ENCODE measurements around the gene MPDZ.

The MPDZ gene

DNA sequence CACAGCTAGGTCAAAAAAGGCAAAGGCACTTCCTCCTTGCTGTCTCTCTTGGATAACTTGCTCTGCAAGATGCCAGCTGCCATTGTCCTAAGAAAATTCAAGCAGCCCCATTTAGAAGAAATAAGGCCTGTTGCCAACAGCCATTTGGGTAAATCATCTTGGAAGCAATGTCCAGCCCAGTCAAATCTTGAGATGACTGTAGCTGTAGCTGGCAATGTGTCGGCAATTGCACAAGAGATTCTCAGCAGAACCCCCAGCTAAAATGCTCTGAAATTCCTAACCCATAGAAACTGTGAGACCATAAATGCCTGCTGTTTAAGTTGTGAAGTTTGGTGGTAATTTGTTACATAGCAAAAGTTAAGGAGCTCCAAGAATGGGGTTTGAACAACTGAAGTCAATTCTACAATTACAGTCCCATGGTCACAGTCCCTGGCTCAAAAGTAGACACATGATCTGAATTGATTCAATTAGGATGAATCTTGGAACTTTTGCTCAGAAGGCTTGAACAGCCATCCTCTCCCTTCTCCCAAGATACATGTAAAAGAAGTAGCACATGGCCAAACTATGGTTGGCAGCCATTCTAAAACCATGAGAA lies 151.1 kb downstream of the MPDZ start:
- no peak for DNase-seq

DNA sequence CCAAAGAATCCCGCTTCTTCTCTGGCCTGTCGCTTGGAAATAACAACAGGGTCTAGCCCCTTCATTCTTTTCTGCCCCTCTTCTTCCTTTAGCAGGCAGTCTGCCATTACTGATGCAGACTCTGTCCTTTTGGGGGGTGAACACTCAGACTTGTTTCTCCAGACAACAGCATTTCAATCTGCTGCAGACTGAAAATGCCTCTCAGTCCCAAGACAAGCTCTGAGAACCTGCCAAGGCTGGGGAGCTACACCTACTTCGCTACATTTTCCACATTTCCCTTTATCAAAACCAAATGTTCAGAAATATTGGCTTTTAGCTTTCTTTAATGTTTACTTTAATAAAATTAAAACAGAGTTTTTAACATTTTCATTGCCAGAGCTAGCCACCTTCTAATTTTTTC lies 152.4 kb downstream of the MPDZ start:
- DNase-seq: no peak

DNA sequence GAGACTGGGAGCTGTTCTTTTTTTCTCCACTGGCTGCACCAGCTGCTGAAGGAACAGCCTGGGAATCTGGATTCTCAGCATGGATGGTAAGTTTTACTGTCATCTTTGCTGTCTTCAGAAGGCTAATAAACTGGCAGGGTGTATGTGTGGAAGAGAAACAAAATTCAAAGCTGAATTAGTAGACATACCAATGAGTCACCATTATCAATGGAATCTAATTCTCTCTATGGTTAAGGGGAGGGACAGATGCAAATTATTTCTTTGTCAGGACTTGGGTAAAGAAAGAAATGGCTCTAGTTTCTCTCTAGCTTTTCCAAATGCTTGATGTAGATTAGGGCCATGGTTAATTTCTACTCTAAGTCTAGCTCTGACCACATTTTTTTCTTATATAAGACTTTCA lies 154.2 kb downstream of the MPDZ start:
- DNase-seq: no peak

DNA sequence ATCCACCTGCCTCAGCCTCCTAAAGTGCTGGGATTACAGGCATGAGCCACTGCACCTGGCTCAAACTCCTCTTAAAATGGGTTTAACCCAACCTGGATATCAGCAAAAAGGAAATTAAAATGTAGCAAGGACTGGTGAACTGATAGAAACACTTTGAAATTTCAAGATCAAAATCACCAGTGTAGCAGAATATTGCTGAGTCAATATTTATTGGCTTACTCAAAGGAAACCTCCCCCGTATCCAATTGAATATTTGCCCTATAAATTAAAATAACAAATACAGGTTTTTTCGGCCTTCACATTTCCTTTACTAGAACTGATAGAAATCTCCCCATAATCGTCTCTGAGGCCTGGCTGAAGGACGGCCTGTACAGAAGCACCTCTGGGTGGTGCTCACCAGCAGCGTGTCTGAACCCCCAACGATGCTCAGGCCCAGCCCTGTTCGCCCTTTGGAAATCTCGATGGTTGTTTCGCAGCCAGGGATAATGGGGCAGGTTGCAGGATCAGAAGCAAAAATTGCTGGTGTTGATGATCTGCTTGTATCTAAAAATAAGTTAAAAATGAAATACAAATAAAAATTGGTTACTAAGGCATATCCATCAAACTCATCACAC lies 156.6 kb downstream of the MPDZ start:
- DNase-seq: no peak

DNA sequence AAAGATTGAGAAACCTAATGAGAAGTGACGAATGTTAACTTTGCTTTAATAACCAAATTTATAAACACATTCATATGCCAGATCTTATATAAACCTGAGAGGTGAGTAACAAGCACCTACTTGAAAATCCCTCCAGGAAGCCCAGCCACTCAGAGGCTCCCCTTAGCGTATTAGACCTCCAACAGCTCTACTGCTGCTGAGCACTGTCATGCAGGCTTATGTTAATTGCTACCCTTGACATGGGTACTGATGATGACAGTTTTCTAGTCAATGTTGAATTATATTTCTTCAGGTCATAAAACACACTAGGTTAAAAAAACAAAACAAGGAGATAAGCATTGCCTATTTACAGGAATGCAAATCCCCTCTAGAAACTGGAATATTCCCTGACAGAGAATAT lies 161.2 kb downstream of the MPDZ start:
- peak; percentile 16 to 60 (median 26) for DNase-seq

DNA sequence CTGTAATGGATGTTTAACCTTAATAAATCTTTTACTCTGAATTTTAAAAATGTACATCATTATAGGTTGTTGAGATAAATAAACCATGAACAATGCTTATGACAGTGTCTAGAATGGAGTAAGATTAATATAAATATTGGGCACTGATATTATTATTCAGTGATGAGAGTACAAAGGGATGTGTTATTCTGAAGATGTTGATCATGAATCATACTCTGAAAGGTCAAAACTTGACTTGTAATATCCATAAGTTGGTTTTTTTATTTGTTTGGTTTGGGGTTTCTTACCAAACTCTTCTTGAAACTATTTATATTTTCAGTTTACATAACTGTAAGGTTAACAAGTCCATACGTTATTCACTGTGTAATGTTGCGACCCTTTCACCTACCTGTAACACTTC lies 163.2 kb downstream of the MPDZ start:
- DNase-seq: no peak

DNA sequence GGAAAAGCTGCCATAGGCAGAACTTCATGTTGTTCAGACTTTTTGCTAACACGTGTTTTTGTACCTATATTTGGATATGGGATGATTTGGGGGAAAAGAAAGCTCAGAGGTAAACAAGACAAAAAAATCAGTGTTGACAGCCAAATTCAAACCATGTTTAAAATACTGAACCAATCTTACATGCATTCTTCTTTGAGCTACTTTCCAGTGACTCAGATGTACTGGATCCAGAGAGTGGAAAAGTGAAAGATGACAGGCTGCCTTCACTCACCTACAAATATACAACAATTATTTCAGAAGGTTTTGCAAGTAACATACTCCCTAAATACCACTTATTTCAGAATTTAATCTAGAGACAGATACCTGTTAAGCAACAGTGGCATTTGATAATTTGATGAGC lies 165.7 kb downstream of the MPDZ start:
- DNase-seq: no peak

DNA sequence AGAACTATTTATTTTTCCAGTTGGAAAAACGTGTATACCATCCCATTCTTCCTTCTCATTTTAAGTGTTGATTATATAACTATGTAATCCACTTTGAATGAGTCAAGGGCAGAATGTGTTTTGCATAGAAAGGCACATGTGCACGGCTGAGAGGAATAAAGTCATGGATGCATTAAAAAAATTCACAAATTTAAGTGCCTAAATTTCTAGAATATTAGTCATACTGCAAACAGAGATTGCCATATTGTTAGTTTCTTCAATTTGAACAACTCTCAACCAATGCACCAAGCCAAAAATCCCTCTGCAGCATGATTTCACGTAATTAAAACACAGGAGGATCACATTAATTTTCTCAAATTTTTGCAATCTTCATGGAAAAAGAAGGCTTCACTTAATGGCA lies 166.3 kb downstream of the MPDZ start:
- no peak for DNase-seq

DNA sequence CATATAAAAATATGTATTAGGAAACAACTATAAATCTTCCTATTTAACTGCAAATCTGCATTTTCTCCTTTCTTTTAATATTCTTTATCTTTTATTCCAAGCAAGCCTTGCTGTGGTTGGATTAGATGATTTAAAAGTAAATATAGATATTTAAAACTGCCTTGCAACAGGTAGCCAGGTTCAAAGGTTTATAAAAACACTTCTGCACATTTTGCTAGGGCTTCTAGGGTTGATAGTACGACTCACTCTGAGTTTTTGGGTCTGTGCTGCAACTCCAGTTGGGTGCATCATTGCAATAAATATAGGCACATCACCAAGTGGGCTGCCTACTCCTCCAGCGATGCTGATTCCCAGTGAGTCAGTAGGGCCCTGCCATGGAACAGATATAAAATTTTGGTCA lies 167.7 kb downstream of the MPDZ start:
- DNase-seq: no peak

DNA sequence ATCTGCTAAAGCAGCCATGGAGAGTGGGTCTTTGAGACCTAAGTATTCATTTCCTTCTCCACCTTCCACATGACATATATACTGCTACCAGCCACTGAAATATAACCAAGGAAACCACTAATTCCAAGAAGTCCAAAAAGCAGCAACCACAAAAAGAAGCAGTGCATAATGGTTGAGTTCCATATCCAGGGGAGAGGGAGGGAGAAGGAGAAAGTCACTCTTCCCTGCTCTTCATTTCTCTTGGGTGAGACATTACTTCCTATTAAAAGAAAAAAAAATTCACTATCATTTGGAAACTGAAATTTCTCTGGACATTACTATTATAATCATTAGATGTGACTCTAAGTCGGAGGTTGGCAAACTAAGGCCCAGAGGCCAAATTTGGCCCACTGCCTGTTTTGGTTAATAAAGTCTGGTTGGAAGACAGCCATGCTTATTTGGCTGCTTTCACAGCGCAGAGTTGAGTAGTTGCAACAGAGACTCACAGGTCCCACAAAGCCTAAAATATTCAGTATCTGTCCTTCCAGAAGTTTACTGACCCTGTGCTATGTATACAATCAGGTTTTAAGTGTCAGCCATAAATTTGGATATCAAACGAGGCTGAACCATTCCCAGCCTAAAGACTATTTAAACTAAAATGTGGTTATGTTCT lies 168.6 kb downstream of the MPDZ start:
- peak in 1 of 3 experiments; percentile 6 for DNase-seq

DNA sequence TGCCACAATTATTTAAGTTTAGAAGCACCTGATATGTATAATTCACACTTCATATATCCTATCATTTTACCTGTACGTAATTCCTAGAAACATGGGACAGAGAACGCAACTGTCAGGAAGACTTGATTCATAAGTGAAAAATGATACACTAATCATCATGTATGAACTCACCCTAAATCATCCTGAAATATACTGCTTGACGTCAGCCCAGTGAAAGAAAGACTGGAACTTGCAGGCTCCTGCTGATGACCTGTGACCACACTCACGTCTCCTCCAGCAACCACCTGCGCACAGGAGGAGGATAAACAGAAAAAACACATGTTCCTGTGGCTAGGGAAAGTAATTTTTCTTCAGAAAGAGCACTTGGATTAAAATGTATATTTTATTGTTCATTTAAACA lies 169.7 kb downstream of the MPDZ start:
- peak in 1 of 3 experiments; percentile 5 for DNase-seq

DNA sequence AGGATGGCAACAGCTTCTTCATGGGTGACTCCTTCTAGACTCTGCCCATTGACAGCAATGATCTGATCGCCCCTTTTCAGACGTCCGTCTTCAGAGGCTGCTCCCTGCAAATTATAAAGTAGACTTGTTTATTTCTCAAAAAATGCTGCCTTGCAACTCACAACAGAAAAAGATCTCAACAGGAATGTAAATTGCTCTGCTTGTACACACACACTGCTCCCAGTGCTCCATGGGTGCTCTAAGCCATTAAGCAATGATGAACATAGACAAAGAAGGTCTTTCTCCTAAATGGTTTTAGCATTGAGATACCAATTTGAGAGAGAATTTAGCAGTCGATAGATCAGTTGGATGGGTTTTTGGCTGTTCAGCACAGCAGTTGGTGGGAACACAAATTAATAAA lies 172.5 kb downstream of the MPDZ start:
- DNase-seq: no peak

DNA sequence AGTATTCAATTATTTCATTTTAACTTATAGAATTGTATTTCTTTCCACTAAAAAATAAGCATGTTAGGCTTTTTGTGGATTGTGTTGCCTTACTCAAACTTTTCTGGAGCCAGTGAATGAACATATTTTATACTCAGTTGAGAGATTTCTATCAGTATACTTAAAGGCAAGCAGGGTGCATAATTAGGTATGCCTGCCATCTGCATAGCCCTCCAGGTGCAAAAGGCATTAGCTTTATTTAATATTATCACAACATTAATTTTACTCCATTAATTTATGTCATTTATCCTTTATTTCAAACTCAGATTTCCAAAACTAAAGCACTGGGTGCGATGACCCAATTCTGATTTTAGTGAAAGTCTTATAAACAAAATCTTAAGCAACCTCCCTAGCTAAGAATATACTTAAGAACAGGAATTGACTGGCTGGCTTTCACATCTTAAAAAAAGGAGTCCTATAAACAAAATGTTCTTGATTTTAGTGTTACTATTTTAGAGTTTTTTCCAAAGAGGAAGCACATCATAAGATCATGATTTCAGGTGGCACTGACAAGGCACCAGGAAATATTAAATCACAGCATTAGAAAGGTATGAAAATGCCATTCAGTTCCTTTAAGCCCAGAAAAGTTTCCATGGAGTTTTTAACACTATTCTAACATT lies 178.4 kb downstream of the MPDZ start:
- DNase-seq: no peak

DNA sequence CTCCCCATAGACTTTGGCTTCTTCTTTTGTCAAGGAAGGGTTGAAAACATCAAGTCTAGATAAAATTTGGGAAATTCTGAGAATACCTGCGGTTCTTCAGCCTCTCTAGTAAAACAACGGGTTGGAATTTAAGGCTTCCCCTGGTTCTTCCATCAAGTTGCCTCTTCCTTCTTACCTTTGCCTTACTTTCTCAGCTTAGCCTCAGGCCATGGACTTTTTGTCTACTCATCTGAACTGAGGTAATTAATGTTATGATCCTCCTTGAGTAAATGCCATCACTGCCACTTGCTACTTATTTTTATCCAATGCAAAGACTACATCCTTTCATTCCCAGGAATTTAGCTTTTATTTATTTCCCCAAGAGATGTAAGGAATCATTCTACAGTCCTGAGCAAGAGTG lies 184.4 kb downstream of the MPDZ start:
- no peak for DNase-seq

DNA sequence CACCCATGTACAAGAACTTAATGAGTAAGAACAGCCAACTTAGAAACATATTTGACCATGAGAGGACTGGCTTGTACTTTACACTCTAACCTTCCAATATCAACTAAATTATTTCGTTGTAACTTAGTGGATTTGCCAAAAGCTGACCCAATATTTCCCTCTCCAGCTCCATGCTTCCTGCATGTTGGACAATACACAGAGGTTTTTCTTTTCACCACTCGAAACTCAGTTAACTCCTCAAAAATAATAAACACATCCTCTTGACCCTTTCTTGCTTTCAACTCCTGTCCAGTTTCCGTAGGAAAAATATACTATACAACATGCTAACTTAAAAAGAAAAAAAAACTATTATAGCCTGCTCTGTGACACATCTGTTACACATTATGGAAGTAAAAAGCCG lies 188.9 kb downstream of the MPDZ start:
- no peak for DNase-seq

DNA sequence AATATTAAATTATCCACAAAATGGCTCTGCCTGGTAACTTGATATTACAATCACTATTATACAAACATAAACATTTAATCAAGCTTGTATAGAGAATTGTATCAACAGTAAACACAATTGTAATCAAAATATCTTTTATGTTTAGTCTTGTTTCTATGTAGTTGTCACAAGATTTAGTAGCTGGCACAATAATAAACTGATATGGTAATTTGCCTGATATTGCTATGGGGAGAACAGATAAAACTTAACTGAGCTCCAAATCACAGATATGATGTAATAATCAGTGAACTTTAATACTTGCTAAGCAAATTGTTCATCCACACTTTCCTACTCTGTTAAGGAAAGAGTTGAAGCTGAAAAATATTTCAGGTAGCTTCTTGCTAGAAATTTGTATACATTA lies 189.8 kb downstream of the MPDZ start:
- DNase-seq: no peak

DNA sequence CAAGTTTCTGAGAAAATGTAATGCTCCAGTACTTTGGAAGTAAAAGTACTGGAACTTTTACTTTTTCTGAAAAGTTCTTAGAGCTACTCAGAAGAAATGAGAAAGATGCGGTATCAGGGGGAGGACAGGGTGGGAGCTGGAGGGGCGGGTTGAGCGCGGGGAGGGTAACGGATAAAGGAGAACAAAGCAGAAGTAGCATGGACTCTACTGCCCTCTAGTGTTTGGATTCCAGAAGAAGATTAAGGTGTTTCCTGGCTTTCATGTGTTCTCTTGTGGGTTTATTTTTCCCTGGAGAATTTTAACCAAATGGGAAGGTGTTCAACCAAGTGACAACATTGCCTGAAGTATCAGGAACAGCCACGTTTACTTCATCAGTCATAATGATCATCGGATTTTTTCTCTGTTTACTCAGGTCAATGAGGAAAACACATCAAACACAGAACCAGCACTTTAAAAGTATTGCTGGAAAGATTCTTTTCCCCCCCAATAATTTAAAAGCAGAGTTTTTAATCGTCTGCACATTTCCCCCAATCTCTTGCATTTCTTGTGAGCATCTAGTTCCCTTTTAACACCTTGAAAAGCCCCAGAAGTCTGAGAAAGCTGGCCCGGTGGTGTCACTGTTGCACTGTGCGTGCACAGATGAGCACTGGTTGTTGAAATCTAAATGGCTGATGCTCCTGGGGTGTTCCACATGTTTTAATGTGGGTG lies 190.6 kb downstream of the MPDZ start:
- DNase-seq: peak; percentile 38 to 76 (median 42)

DNA sequence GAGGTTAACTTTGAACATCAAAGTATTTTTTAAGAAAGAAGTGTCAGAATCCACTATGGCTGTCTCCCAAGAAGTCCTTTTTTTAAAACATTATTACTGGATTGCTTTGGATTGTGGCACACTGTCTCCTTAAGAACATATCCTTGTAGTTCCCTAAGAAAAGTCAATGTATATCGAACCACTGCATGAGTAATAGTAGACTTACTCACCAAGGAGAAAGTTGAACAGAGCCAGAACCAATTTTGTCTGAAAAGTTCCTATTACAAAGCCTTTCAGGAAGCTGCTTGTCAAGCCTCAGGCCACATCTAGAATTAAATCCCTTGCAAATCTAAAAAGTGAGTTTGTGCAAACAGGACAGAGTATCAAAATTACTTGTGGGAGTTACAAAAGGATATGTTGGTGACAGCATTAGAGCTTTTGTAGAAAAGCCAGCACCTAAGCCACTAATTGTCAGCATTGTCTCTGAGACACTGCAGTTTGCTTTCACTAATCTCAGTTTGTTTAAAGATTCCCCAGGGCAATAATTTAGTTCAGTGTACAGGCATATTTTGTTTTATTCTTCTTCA lies 195.4 kb downstream of the MPDZ start:
- peak in 1 of 3 experiments; percentile 14 for DNase-seq

DNA sequence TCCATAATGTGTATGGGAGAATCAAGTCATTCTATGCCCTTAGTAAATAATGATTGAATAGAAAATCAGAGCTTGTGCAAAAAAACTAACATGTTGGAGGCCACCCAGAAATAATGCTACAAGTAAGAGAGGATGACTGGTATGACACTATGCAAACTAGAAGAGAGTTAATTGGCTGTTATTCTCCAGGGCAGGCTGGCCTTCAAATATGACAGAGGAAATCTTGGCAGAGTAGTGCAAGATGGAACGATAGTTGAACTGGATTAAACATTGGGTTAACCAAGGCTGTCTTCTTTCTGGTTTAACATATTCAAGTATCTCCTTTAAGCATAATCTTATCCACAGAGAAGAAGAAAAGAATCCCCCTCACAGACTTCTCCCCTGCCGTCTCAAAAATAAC lies 196.1 kb downstream of the MPDZ start:
- no peak for DNase-seq

DNA sequence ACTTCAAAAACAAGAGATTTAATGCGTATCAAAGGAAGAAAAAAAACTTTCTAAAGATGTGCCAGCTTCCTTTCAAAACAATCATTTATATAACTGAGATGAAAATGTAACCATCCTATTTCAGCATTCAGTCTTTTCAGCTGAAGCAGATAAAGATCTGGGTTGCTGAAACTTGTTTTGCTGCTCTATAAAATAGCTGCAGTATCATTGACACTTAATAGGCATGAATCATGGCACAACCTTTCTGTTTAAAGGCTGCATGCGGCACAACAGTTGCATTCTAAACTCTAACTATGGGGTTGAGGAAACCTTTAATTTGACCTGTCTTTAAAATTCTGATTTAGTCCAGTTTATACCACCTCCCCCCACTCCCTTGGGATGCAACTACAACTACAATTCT lies 196.7 kb downstream of the MPDZ start:
- no peak for DNase-seq

DNA sequence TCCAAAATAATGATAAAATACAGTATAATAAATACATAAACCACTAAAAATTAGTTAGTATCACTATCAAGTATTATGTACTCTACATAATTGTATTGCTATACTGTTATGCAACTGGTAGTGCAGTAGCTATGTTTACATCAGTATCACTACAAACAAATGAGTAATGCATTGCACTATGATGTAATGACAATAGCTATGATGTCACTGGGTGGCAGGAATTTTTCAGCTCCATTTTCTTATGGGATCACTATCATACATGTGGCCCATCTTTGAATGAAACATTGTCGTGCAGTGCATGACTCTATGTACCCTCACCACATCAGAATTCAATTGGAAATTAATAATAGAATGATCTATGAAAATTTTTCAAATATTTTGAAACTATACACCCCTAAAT lies 201.3 kb downstream of the MPDZ start:
- DNase-seq: no peak

DNA sequence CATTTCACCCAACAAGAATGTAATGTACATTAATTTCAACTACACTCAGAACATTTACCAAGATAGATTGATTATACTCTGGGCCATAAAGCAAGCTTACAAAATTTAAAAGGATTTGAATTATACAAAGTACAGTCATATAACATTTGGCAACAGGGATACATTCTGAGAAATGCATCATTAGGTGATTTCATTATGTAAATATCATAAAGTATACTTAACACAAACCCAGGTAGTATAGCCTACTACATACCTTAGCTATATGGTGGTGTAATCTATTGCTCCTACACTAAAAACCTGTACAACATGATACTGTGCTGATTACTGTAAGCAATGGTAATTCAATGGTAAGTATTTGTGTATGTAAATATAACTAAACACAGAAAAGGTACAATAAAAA lies 202.9 kb downstream of the MPDZ start:
- DNase-seq: no peak

DNA sequence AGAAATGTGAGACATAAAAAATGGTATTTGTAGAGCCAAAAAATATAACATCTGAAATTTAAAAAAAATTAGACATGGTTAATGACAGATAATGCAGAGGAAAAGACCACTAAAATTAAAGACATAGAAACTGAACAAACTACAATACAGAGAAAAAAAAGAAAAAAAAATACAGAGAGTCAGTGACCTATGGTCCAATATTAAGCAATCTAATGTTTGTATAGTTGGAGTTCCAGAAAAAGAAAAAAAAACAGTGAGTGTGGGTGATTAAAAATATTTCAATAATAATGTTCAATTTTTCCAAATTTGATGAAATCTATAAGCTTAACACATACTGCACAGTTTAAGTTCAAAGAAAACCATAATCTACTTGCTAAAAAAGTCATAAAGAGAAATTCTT lies 207.6 kb downstream of the MPDZ start:
- DNase-seq: no peak
